Activated T-helper 1 cell treated with anti-CD3 and anti-CD28 coated beads, Interleukin-12 subunit alpha, Interleukin-12 subunit beta, Interleukin-2, Interleukin-4 antibody, amounts not matched to agents 30 ng/mL and 10 ng/mL and 1 ng/mL, durations not matched to agents 14 hours and 24 hours and 36 hours (primary cell): ENCODE measurements around the gene C1QTNF8. TPM values are rescaled to one million over a fixed set of nuclear protein-coding genes. Genes with fewer than 3 reads are reported as not detected.

Source experiments
- DNase-seq: peaks from one replicate; pipeline ENCODE4 v3.0.0; 2021; ENCODE audit warnings: low spot score
- H3K27ac Mint-ChIP-seq: one replicate; pipeline ENCODE4 v1.8.0; 2021; ENCODE audit warnings: mild to moderate bottlenecking, mixed read lengths
- H3K27me3 Mint-ChIP-seq: one replicate; pipeline ENCODE4 v1.8.0; 2022; ENCODE audit warnings: mild to moderate bottlenecking, moderate library complexity, mixed read lengths; ENCODE audit not compliant: insufficient read depth
- H3K36me3 Mint-ChIP-seq: one replicate; pipeline ENCODE4 v1.8.0; 2021; ENCODE audit warnings: low read depth, mixed read lengths
- H3K4me1 Mint-ChIP-seq: one replicate; pipeline ENCODE4 v1.8.0; 2021; ENCODE audit warnings: low read depth, mixed read lengths
- H3K4me3 Mint-ChIP-seq: one replicate; pipeline ENCODE4 v1.8.0; 2021; ENCODE audit warnings: mild to moderate bottlenecking, moderate library complexity, mixed read lengths
- H3K9me3 Mint-ChIP-seq: one replicate; pipeline ENCODE4 v1.8.0; 2021; ENCODE audit warnings: mixed read lengths
- intact Hi-C: fragments of 100-400 bp; cut with micrococcal nuclease; formaldehyde crosslinking; loops from one replicate; pipeline ENCODE4 v1.15.1; 2024
- total RNA-seq: library from RNA; stranded (reverse); gene quantifications from 2 replicates; pipeline ENCODE4 v1.2.3, GENCODE V29; 2022

C1QTNF8 gene
- total RNA-seq, 1 donor from 2014 or later: not detected

GRCh38 chr16:1113489-1113888 is 17.4 kb upstream of the C1QTNF8 start:
- DNase-seq: no peak
- H3K9me3 Mint-ChIP-seq: no peaks in the 10 kb centered on the region
- intact Hi-C loops: no loop called here
- no peaks in the 10 kb centered on the region for H3K4me1 Mint-ChIP-seq
- H3K36me3 Mint-ChIP-seq: no peaks in the 10 kb centered on the region
- H3K4me3 Mint-ChIP-seq: no peak overlapping the region
- no peak overlapping the region for H3K27ac Mint-ChIP-seq
- H3K27me3 Mint-ChIP-seq: peaks cover 3% of the 10 kb centered on the region

- Mint-ChIP-seq H3K4me3 (no peak overlapping the region), H3K36me3 (no peaks in the 10 kb centered on the region), H3K27ac (no peak overlapping the region), H3K27me3 (peaks cover 3% of the 10 kb centered on the region), H3K9me3 (no peaks in the 10 kb centered on the region), H3K4me1 (no peaks in the 10 kb centered on the region)
- intact Hi-C loops: no loop called here
- DNase-seq: no peak
Observed at GRCh38 chr16:1112506-1113184, 16.6 kb upstream of the C1QTNF8 start.

- H3K27ac Mint-ChIP-seq: no peak overlapping the region
- H3K9me3 Mint-ChIP-seq: no peaks in the 10 kb centered on the region
- no peak overlapping the region for H3K4me3 Mint-ChIP-seq
- no peaks in the 10 kb centered on the region for H3K4me1 Mint-ChIP-seq
- peaks cover 3% of the 10 kb centered on the region for H3K27me3 Mint-ChIP-seq
- H3K36me3 Mint-ChIP-seq: no peaks in the 10 kb centered on the region
- intact Hi-C loops: no loop called here
- no peak for DNase-seq
Observed at GRCh38 chr16:1109648-1110047, 13.6 kb upstream of the C1QTNF8 start.

DNA sequence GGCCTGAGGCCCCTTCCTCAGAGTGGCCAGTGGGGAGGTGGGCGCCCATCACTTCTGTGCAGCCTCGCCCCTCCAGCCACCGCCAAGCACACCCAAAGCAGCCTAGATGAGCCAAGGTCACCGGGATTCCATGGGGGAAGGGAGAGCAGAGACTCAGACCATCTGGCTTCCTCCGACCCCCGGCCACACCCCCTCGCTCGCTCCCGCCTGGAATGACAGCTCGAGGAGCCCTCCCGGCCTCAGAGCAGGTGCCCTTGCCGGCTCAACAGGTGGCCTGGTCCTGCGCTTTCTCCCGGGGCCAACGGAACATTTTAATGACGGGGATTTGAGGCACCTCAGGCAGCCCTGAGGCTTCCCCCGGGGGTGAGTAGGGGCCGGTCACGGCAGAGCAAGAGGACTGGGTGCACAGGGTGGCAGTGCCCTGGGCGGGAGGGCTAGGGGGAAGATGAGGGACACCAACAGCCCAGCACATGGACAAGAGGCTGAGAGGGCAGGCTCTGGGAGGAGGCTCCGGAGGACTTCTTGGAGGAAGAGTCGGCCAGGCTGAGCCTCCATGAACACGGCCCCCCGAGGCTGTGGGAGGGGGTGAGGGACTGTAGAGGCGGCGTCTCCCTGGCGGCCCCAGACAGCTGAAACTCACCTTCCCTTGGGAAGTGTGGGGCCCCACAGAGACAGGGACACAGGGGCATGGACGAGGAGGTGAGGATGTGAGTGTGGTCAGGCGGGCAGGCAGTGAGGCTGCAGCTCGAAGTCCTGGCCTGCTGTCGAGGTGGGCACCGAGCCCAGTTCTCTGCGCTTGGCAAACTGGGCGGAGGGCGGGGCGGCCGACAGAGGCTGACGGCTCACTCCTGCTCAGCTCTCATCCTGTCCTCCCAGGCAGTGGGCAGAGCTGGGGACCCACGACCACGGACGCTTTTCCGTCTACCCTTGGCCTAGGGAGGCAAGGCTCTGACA is 12.5 kb upstream of the C1QTNF8 start:
- Mint-ChIP-seq H3K4me3 (no peak overlapping the region), H3K27ac (no peak overlapping the region), H3K9me3 (no peaks in the 10 kb centered on the region), H3K36me3 (no peaks in the 10 kb centered on the region), H3K4me1 (no peaks in the 10 kb centered on the region), H3K27me3 (peaks cover 3% of the 10 kb centered on the region)
- no peak for DNase-seq
- intact Hi-C loops: no loop called here

DNA sequence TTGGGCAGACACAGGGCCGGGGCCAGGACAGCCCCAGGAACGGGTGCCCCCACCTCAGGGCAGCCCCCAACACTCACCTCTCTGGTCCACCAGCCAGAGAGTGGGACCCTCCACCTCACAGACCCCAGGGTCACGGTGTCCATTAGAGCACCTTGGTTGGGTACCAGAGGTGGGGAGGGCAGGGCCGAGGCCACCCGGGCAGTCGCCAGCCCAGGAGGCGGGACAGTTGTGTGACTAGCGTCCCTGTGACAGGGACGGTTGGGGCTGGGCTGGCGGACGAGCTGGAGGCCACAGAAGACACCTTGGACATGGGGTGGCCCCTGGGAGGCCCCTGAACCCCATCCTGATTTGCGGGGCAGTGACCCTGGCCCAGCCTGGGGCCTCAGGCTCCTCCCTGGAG is 11.7 kb upstream of the C1QTNF8 start:
- Mint-ChIP-seq H3K4me3 (no peak overlapping the region), H3K36me3 (no peaks in the 10 kb centered on the region)
- intact Hi-C loops: no loop called here

DNA sequence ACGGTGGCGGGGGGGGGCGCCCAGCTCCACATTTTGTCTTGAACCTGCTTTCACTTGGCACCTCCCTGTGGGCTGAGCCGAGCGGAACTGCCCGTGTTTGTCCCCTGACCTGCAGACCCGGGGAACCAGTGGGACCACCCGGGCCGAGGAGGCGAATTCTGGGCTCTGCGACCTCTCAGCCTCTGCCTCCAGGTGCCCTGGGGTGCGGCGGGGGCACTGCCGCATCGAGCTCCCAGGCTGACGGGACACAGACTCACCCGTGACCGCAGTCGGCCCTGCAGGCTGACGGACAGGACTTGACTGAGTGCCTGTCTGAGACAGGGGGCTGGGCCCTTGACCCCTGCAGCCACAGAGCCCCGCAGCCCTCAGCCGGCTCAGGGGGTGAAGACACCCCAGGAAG is 11.1 kb upstream of the C1QTNF8 start:
- H3K36me3 Mint-ChIP-seq: no peaks in the 10 kb centered on the region
- H3K4me1 Mint-ChIP-seq: no peaks in the 10 kb centered on the region
- H3K27ac Mint-ChIP-seq: no peak overlapping the region
- H3K27me3 Mint-ChIP-seq: peaks cover 3% of the 10 kb centered on the region
- intact Hi-C loops: no loop called here
- no peak overlapping the region for H3K4me3 Mint-ChIP-seq
- H3K9me3 Mint-ChIP-seq: no peaks in the 10 kb centered on the region
- no peak for DNase-seq

More for the DNA sequence above, 11.7 kb upstream of the C1QTNF8 start:
- Mint-ChIP-seq H3K4me1 (no peaks in the 10 kb centered on the region), H3K27ac (no peak overlapping the region), H3K9me3 (no peaks in the 10 kb centered on the region), H3K27me3 (peaks cover 3% of the 10 kb centered on the region)
- DNase-seq: no peak

DNA sequence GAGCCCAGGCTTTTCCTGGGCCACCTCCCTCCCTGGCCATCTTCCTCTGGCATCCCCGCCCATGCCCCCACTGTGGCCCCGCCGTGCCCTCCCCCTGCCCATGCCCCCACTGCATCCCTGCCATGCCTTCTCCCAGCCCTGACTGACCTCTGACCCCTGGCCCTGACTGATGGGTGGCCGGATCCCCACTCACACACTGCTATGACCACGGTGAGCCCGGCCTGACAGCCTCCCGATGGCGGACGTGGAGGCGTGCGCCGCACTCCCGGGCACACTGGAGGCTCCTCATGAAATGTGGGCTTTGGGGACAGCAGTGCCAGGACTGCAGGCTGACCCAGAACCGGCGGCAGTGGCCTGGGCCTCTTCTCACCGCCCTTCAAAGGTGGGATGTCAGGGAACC is 10.6 kb upstream of the C1QTNF8 start:
- peaks cover 3% of the 10 kb centered on the region for H3K27me3 Mint-ChIP-seq
- H3K4me3 Mint-ChIP-seq: no peak overlapping the region
- no peak overlapping the region for H3K27ac Mint-ChIP-seq
- no peaks in the 10 kb centered on the region for H3K4me1 Mint-ChIP-seq
- no peaks in the 10 kb centered on the region for H3K36me3 Mint-ChIP-seq
- intact Hi-C loops: no loop called here
- no peaks in the 10 kb centered on the region for H3K9me3 Mint-ChIP-seq
- DNase-seq: no peak

GRCh38 chr16:1105888-1106620 is 10.0 kb upstream of the C1QTNF8 start:
- Mint-ChIP-seq H3K36me3 (no peaks in the 10 kb centered on the region), H3K9me3 (no peaks in the 10 kb centered on the region), H3K4me1 (no peaks in the 10 kb centered on the region), H3K27me3 (peaks cover 3% of the 10 kb centered on the region), H3K4me3 (no peak overlapping the region), H3K27ac (no peak overlapping the region)
- intact Hi-C loops: no loop called here
- DNase-seq: no peak

- H3K9me3 Mint-ChIP-seq: no peaks in the 10 kb centered on the region
- intact Hi-C loops: loop anchor here (2.0 kb wide), 1 partner anchor 393 kb away; no protein-coding TSS in a partner anchor
- H3K4me1 Mint-ChIP-seq: no peaks in the 10 kb centered on the region
- H3K27ac Mint-ChIP-seq: no peak overlapping the region
- H3K4me3 Mint-ChIP-seq: no peak overlapping the region
- no peak for DNase-seq
- H3K27me3 Mint-ChIP-seq: peaks cover under 1% of the 10 kb centered on the region
- no peaks in the 10 kb centered on the region for H3K36me3 Mint-ChIP-seq
Observed at GRCh38 chr16:1103636-1103980, 7.6 kb upstream of the C1QTNF8 start.

- intact Hi-C loops: loop anchor here (2.0 kb wide), 1 partner anchor 392 kb away; no protein-coding TSS in a partner anchor
- Mint-ChIP-seq H3K27me3 (no peaks in the 10 kb centered on the region), H3K4me1 (no peaks in the 10 kb centered on the region), H3K27ac (no peak overlapping the region), H3K4me3 (no peak overlapping the region), H3K9me3 (no peaks in the 10 kb centered on the region), H3K36me3 (no peaks in the 10 kb centered on the region)
- DNase-seq: peak; percentile 63
Observed at GRCh38 chr16:1102921-1103635, 7.0 kb upstream of the C1QTNF8 start.

DNA sequence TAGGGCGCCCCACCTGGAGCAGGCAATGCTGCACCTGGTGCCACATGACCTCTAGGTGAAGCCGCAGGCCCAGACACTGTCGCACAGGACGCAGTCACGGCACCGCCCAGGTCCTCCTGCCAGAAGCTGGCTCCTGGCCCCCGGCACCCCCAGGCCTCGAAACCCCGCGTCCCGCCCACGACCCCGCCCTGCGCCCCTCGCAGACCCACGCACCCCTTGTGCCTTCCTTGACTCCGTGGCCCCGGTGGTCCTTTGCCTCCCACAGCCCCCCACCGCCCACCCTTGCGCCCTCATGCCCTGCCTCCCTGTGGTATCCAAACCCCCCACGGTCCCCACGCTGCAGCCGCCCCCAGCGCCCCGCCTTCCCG is 6.3 kb upstream of the C1QTNF8 start:
- Mint-ChIP-seq H3K27ac (no peak overlapping the region), H3K4me1 (no peaks in the 10 kb centered on the region), H3K9me3 (no peaks in the 10 kb centered on the region), H3K36me3 (no peaks in the 10 kb centered on the region), H3K4me3 (no peak overlapping the region), H3K27me3 (no peaks in the 10 kb centered on the region)
- DNase-seq: no peak
- intact Hi-C loops: loop anchor here (2.0 kb wide), 1 partner anchor 392 kb away; no protein-coding TSS in a partner anchor

DNA sequence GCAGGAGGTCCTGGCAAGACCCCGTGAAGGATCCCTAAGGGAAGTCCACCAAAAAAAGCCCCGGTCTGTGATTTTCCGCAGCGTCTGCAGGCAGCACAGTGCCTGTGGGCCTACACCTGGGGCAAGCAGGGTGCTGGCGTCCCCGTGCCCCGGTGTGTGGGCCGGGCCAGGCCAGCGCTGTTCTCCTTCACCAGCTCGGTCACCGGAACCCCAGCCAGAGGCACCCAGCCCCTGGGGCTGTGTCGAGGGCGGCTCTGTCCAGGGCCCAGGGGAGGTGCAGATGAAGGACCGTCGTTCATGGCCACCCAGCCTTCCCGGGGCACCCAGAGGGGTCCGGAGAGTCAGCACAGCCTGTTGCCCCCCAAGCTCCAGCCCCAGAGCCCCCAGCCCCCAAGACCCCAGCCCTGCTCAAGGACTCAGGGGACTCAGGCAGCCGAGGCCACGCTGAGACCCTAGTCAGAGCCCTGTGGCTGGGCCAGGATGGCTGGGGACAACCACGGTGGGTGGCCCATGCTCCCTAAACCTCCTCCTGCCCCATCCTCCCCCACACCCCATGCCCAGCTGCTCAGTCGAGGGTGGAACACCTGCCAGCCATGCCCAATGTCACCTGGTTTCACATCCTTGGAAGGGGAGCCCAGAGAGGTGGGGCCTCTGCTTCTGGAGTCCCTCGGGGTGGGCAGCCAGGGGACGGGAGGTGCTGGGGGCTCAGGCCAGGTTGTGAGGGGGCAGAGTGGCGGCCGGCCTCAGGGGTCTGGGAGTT is 5.7 kb upstream of the C1QTNF8 start:
- Mint-ChIP-seq H3K4me1 (no peaks in the 10 kb centered on the region), H3K9me3 (no peaks in the 10 kb centered on the region), H3K27ac (no peak overlapping the region), H3K36me3 (no peaks in the 10 kb centered on the region), H3K4me3 (no peak overlapping the region), H3K27me3 (no peaks in the 10 kb centered on the region)
- no peak for DNase-seq
- intact Hi-C loops: loop anchor here (2.0 kb wide), 1 partner anchor 391 kb away; no protein-coding TSS in a partner anchor
